ENCODE measurements around the gene PRH1. TPM values are rescaled to one million over a fixed set of nuclear protein-coding genes. Genes with fewer than 3 reads are reported as not detected.

The PRH1 gene
- 17.2 and 22.3 TPM in 2 replicates for total RNA-seq

DNA sequence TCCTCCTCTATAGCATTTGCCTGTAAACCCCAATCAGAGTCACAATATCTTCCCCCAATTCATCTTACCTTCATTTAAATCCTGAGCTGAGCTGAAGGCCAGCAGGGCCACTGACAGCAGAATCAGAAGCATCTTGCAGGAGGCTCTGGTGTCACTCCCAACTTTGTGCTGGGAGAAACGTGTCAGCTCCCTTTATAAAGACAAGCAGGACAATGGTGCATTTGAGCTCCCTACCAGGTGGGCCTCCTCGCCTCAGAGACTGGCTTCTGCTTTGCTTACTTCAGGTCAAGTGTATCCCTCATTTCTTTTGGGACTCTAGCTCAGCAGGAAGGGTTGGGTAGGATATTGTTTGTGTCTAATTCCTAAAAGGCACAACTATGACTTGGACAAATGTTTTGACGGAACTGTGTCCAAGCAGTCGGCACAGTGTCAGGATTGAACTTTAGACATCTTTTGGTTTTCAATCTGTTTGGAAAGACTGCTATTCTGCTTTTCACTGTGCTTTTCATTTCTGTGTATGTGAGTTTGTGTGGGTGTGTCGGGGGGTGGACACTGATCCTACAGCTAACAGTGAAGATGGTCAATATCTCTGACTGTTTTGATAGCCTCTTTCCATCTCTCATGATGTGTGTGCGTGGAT, at the start of gene PRH1:
PRH1 (minus strand) TSS at position 170 of the 640 bp plus-strand sequence; CDS start at position 132, 38 bp downstream.
- Mint-ChIP-seq H3K4me1 (ENCODE audit: low read depth) (no peaks in the 10 kb centered on the region), H3K27me3 (ENCODE audit: low read depth) (no peaks in the 10 kb centered on the region), H3K36me3 (ENCODE audit: low read depth) (peaks cover 4% of the 10 kb centered on the region), H3K4me3 (ENCODE audit: low read depth) (no peak within 1 kb of the TSS), H3K27ac (no peak within 1 kb of the TSS), H3K9me3 (no peaks in the 10 kb centered on the region)
- no peak for DNase-seq (ENCODE audit: low spot score)
- intact Hi-C loops (cut with micrococcal nuclease), result no loop called here

DNA sequence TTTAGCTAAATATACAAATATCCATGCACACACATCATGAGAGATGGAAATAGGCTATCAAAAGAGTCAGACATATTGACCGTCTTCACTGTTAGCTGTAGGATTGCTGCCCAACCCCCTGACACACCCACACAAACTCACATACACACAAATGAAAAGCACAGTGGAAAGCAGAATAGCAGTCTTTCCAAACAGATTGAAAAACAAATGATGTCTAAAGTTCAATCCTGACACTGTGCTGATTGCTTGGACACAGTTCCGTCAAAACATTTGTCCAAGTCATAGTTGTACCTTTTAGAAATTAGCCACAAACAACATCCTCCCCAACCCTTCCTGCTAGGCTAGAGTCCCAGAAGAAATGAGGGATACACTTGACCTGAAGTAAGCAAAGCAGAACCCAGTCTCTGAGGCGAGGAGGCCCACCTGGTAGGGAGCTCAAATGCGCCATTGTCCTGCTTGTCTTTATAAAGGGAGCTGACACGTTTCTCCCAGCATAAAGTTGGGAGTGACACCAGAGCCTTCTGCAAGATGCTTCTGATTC, 44.8 kb upstream of the PRH1 start, which contains the start of gene PRH2:
PRH2 (plus strand) TSS at position 491 of the 541 bp plus-strand sequence; CDS start at position 529, 38 bp downstream.
- no peak within 1 kb of the TSS for H3K27ac Mint-ChIP-seq
- DNase-seq (ENCODE audit: low spot score), result no peak
- H3K27me3 Mint-ChIP-seq (ENCODE audit: low read depth), result no peaks in the 10 kb centered on the region
- no peaks in the 10 kb centered on the region for H3K36me3 Mint-ChIP-seq (ENCODE audit: low read depth)
- no peaks in the 10 kb centered on the region for H3K9me3 Mint-ChIP-seq
- no peaks in the 10 kb centered on the region for H3K4me1 Mint-ChIP-seq (ENCODE audit: low read depth)
- intact Hi-C loops (cut with micrococcal nuclease), result no loop called here
- no peak within 1 kb of the TSS for H3K4me3 Mint-ChIP-seq (ENCODE audit: low read depth)

DNA sequence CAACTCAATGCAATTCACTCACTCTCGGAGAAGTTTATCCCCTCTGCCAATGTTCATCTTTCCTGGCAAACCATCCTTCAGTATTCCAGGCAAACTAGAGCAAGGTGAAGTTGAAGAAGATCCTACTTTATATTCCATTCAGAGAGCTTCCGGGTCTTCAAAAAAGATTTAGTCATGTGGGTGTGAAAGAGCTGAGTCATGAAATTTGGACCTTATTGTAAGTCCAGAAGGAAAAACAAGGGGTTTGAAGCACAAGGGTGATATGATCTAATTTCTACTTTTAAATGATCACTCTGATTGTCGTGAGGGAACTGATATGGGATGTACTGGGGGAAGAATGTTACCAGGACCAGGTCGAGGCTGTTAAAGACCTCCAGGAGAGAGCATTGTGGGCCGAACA, 42.2 kb upstream of the PRH1 start:
- no peaks in the 10 kb centered on the region for H3K36me3 Mint-ChIP-seq (ENCODE audit: low read depth)
- H3K27ac Mint-ChIP-seq, result no peak overlapping the region
- DNase-seq (ENCODE audit: low spot score), result no peak

DNA sequence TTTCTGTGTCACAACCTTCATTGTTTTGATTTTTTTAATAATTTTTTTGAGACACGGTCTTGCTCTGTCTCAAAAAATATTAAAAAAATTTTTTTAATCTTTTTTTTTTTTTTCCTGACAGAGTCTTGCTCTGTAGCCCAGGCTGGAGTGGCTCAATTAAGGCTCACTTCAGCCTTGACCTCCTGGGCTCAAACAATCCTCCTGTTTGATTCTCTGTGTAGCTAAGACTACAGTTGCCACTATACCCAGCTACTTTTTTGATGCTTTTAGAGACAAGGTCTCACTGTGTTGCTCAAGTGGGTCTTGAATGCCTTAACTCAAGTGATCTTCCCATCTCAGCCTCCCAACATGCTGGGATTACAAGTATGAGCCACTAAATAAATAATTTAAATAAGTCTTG, 35.8 kb upstream of the PRH1 start:
- Mint-ChIP-seq H3K4me3 (ENCODE audit: low read depth) (no peak overlapping the region), H3K9me3 (no peaks in the 10 kb centered on the region), H3K27me3 (ENCODE audit: low read depth) (no peaks in the 10 kb centered on the region), H3K27ac (no peak overlapping the region), H3K36me3 (ENCODE audit: low read depth) (no peaks in the 10 kb centered on the region), H3K4me1 (ENCODE audit: low read depth) (no peaks in the 10 kb centered on the region)
- intact Hi-C loops (cut with micrococcal nuclease), result no loop called here
- DNase-seq (ENCODE audit: low spot score), result no peak

More for the DNA sequence above, 42.2 kb upstream of the PRH1 start:
- intact Hi-C loops (cut with micrococcal nuclease), result no loop called here
- Mint-ChIP-seq H3K4me3 (ENCODE audit: low read depth) (no peak overlapping the region), H3K9me3 (no peaks in the 10 kb centered on the region), H3K27me3 (ENCODE audit: low read depth) (no peaks in the 10 kb centered on the region), H3K4me1 (ENCODE audit: low read depth) (no peaks in the 10 kb centered on the region)

DNA sequence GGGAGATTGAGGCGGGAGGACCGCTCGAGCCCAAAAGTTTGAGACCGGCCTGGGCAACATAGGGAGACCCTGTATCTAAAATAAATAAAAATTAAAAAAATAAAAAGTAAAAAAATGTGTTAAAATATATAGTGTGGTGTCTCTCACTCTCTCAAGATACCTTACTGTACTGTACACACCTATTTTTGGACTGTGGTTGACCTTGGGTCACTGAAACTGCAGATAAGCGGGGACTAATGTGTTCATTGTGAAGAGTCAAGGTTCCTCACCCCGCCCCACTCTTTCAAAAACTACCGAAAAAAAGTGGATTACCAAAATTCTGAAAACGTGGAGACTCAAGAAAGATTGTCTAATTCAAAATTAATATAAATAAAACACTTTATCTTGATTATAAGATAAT, 26.3 kb upstream of the PRH1 start:
- Mint-ChIP-seq H3K4me3 (ENCODE audit: low read depth) (no peak overlapping the region), H3K9me3 (no peaks in the 10 kb centered on the region), H3K27ac (no peak overlapping the region), H3K4me1 (ENCODE audit: low read depth) (no peaks in the 10 kb centered on the region), H3K36me3 (ENCODE audit: low read depth) (no peaks in the 10 kb centered on the region), H3K27me3 (ENCODE audit: low read depth) (no peaks in the 10 kb centered on the region)
- DNase-seq (ENCODE audit: low spot score), result no peak
- intact Hi-C loops (cut with micrococcal nuclease), result no loop called here

DNA sequence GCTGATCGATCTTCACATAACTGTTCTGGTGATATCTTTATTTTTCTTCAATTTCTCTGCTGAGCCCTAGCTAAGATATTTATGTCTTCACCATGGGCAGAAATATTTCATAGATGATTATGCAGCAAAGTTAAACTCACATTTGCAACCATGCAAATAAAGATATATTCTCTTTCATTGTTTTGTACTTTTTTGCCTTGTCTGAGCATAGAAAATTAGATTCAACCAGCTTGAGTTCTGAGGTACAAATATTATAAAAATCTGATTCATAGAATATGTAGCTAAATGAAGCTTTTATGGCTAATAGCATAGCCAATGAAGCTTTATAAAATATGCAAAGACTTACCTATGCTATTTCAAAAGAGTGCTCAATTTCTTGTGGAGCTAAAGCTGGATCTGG, 25.4 kb upstream of the PRH1 start, which contains the start of gene TAS2R13:
TAS2R13 (minus strand) TSS at position 101 of the 400 bp plus-strand sequence. CDS start 264 bp downstream, outside the sequence.
- no peak within 1 kb of the TSS for H3K27ac Mint-ChIP-seq
- peaks cover 8% of the 10 kb centered on the region for H3K36me3 Mint-ChIP-seq (ENCODE audit: low read depth)
- no peak for DNase-seq (ENCODE audit: low spot score)
- H3K4me3 Mint-ChIP-seq (ENCODE audit: low read depth), result no peak within 1 kb of the TSS
- no peaks in the 10 kb centered on the region for H3K4me1 Mint-ChIP-seq (ENCODE audit: low read depth)
- intact Hi-C loops (cut with micrococcal nuclease), result no loop called here
- H3K9me3 Mint-ChIP-seq, result peaks cover 5% of the 10 kb centered on the region
- no peaks in the 10 kb centered on the region for H3K27me3 Mint-ChIP-seq (ENCODE audit: low read depth)

DNA sequence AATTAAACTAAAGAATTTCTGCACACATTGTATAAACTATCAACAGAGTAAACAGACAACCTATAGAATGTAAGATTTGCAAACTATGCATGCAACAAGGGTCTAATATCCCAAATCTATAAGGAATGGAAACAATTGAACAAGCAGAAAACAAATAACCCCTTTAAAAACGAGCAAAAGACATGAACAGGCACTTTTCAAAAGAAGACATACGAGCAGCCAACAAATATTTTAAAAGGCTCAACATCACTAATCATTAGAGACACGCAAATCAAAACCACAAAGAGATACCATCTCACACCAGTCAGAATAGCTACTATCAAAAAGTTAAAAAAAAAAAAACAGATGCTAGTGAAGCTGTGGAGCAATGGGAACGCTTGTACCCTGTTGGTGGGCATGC, 20.6 kb upstream of the PRH1 start:
- H3K9me3 Mint-ChIP-seq, result peaks cover 31% of the 10 kb centered on the region
- DNase-seq (ENCODE audit: low spot score), result no peak
- intact Hi-C loops (cut with micrococcal nuclease), result no loop called here
- H3K27ac Mint-ChIP-seq, result no peak overlapping the region
- no peaks in the 10 kb centered on the region for H3K27me3 Mint-ChIP-seq (ENCODE audit: low read depth)
- H3K36me3 Mint-ChIP-seq (ENCODE audit: low read depth), result peaks cover 22% of the 10 kb centered on the region
- H3K4me1 Mint-ChIP-seq (ENCODE audit: low read depth), result no peaks in the 10 kb centered on the region
- H3K4me3 Mint-ChIP-seq (ENCODE audit: low read depth), result no peak overlapping the region

DNA sequence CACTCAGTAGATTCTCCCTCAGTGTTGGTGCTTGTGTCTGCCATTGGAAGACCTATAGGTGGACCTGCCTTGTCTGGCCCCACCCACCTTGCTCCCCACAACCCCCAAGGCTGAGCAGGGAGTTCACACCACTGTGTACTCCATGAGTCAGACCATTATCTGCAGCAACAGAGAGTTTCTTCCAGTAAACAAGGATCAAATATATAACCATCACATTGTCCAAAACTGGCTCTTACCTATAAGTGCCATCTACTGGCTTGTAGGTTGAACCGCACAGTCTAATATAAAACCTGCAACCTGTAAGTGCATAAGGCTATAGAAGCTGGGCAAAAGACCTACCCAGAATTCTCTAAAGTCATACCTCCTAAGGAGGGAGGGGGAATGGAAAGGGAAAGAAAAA, 17.4 kb upstream of the PRH1 start:
- intact Hi-C loops (cut with micrococcal nuclease), result no loop called here
- Mint-ChIP-seq H3K27me3 (ENCODE audit: low read depth) (no peaks in the 10 kb centered on the region), H3K36me3 (ENCODE audit: low read depth) (peaks cover 22% of the 10 kb centered on the region), H3K4me3 (ENCODE audit: low read depth) (no peak overlapping the region), H3K9me3 (peaks cover 34% of the 10 kb centered on the region), H3K4me1 (ENCODE audit: low read depth) (peaks cover 1% of the 10 kb centered on the region), H3K27ac (no peak overlapping the region)
- DNase-seq (ENCODE audit: low spot score), result no peak

DNA sequence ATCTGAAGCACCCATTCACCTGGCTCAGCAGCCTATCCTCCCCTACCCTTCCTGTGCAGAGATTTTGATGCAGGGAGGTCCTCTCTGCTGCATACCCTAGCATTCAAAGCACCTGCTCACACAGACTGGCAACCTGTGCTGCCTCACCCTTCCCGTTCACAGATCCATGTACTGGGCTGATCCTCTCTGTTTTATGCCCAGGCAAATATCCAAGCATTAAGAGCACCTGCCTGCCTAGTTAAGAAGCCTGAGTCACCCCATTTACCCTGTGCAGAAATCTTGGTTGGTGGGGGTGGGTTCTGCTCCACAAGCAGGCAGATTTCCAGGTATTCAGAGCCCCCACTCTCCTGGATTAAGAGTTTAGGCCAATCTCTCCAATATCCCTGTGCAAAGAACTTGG, 16.9 kb upstream of the PRH1 start:
- Mint-ChIP-seq H3K4me1 (ENCODE audit: low read depth) (peaks cover 1% of the 10 kb centered on the region), H3K9me3 (peaks cover 34% of the 10 kb centered on the region), H3K4me3 (ENCODE audit: low read depth) (no peak overlapping the region), H3K36me3 (ENCODE audit: low read depth) (peaks cover 22% of the 10 kb centered on the region), H3K27ac (no peak overlapping the region), H3K27me3 (ENCODE audit: low read depth) (no peaks in the 10 kb centered on the region)
- DNase-seq (ENCODE audit: low spot score), result no peak
- intact Hi-C loops (cut with micrococcal nuclease), result no loop called here

DNA sequence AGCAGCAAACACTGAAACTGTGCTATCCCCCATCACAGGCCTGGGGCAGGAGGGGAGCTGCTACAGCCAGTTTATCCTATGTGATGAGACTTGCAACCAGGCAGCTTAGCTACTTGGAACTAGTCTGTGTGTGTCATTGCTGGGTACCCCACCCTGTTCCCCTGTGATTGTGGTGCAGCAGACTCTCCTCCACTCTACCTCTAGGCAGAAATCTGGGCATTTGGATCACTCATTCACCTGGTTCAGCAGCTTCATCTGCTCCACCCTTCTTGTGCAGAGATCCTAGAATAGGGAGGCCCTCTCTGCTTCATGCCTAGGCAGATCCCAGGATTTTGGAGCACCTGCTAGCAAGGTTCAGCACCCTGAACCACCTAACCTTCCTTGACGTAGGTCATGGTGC, 16.5 kb upstream of the PRH1 start:
- H3K4me3 Mint-ChIP-seq (ENCODE audit: low read depth), result no peak overlapping the region
- peaks cover 1% of the 10 kb centered on the region for H3K4me1 Mint-ChIP-seq (ENCODE audit: low read depth)
- peaks cover 22% of the 10 kb centered on the region for H3K36me3 Mint-ChIP-seq (ENCODE audit: low read depth)
- no peak overlapping the region for H3K27ac Mint-ChIP-seq
- peaks cover 34% of the 10 kb centered on the region for H3K9me3 Mint-ChIP-seq
- no peak for DNase-seq (ENCODE audit: low spot score)
- intact Hi-C loops (cut with micrococcal nuclease), result no loop called here
- H3K27me3 Mint-ChIP-seq (ENCODE audit: low read depth), result no peaks in the 10 kb centered on the region

DNA sequence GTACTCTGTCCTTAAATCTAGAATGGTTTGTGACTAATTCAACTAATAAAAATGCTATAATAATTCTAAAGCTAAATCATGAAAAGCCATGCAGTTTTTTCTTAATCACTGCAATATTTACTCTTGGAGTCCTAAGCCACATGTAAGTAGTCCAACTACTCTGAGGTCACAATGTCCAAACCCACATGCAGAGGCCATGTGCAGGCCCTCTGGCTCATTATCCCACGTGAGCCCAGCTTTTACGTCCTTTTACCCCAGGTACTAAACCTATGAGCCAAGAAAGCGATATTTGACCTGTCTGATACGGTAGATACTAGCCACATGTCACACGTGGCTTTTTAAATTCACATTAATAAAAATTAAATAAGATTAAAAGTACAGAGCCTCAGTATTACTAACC, 12.8 kb upstream of the PRH1 start:
- H3K36me3 Mint-ChIP-seq (ENCODE audit: low read depth), result no peaks in the 10 kb centered on the region
- no peak overlapping the region for H3K4me3 Mint-ChIP-seq (ENCODE audit: low read depth)
- peaks cover 5% of the 10 kb centered on the region for H3K9me3 Mint-ChIP-seq
- no peak overlapping the region for H3K27ac Mint-ChIP-seq
- no peaks in the 10 kb centered on the region for H3K27me3 Mint-ChIP-seq (ENCODE audit: low read depth)
- no peak for DNase-seq (ENCODE audit: low spot score)
- peaks cover 1% of the 10 kb centered on the region for H3K4me1 Mint-ChIP-seq (ENCODE audit: low read depth)
- intact Hi-C loops (cut with micrococcal nuclease), result no loop called here

DNA sequence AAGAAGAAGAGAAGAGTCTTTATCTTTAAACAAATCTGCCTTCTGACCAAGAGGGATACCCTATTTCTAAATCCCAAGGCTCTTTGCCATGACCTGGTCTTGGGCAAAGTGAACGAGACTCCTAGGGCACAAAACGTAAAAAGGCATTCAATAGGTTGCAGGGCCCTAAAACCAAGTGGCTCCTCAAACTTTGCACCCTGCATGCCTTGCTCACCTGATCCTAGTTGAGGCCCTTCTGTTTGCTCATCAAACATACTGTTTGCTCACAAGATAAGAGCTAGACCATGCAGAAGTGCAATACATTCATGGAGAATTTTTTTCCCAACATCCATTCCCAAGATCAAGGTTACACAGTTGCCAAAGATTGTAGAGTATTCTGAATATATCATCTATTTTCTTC, 7.9 kb upstream of the PRH1 start:
- Mint-ChIP-seq H3K9me3 (no peaks in the 10 kb centered on the region), H3K27me3 (ENCODE audit: low read depth) (no peaks in the 10 kb centered on the region), H3K4me3 (ENCODE audit: low read depth) (no peak overlapping the region), H3K27ac (no peak overlapping the region), H3K4me1 (ENCODE audit: low read depth) (no peaks in the 10 kb centered on the region), H3K36me3 (ENCODE audit: low read depth) (peaks cover 3% of the 10 kb centered on the region)
- intact Hi-C loops (cut with micrococcal nuclease), result no loop called here
- DNase-seq (ENCODE audit: low spot score), result no peak

DNA sequence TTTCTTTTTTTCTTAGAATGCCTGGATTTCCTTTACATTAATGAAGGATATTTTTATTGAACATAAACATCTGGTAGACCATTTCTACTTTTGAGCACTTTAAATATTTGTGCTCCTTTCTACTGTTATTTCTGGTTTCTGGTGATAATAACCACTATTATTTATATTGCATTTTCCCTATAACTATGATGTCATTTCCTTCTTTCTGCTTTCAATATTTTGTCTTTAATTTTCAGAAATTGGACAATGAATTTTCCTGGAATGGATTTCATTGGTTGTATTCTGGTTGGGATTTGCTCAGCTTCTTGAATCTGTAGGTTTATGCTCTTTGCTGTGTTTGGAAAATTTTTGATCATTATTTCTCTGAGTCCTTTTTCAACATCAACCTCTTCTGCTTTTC, 5.2 kb upstream of the PRH1 start:
- Mint-ChIP-seq H3K4me3 (ENCODE audit: low read depth) (no peak overlapping the region), H3K9me3 (no peaks in the 10 kb centered on the region), H3K4me1 (ENCODE audit: low read depth) (no peaks in the 10 kb centered on the region), H3K27me3 (ENCODE audit: low read depth) (no peaks in the 10 kb centered on the region), H3K36me3 (ENCODE audit: low read depth) (peaks cover 3% of the 10 kb centered on the region), H3K27ac (no peak overlapping the region)
- DNase-seq (ENCODE audit: low spot score), result no peak
- intact Hi-C loops (cut with micrococcal nuclease), result no loop called here
